Chondrocyte (in vitro differentiated cells): ENCODE data around the gene RPS2. TPM values are rescaled to one million over a fixed set of nuclear protein-coding genes. Genes with fewer than 3 reads are reported as not detected.

Source experiments
- DNase-seq: peaks from one replicate; pipeline ENCODE4 v3.0.0; 2021; ENCODE audit warnings: mixed read lengths, low spot score
- H3K27ac Mint-ChIP-seq: one replicate; pipeline ENCODE4 v1.8.0; 2021; ENCODE audit warnings: mild to moderate bottlenecking, moderate library complexity, mixed read lengths; ENCODE audit not compliant: unreplicated experiment
- H3K27me3 Mint-ChIP-seq: 2 replicates; pipeline ENCODE4 v1.8.0; 2021; ENCODE audit warnings: low read depth, mixed read lengths
- H3K36me3 Mint-ChIP-seq: 2 replicates; pipeline ENCODE4 v1.8.0; 2021; ENCODE audit warnings: low read depth, mixed read lengths
- H3K4me1 Mint-ChIP-seq: 2 replicates; pipeline ENCODE4 v1.8.0; 2021; ENCODE audit warnings: low read depth, mild to moderate bottlenecking, mixed read lengths
- H3K4me3 Mint-ChIP-seq: one replicate; pipeline ENCODE4 v1.8.0; 2021; ENCODE audit warnings: mild to moderate bottlenecking, moderate library complexity, mixed read lengths; ENCODE audit not compliant: unreplicated experiment
- H3K9me3 Mint-ChIP-seq: 2 replicates; pipeline ENCODE4 v1.8.0; 2021; ENCODE audit warnings: low read depth, mixed read lengths
- CTCF ChIP-seq: fragments of 200-600 bp; sonication (generic); IDR thresholded peaks from 2 replicates; pipeline ENCODE4 v1.5.0; 2021; ENCODE audit warnings: antibody characterized with exemption, mild to moderate bottlenecking, moderate library complexity
- total RNA-seq: library from RNA; stranded (reverse); gene quantifications from 3 replicates; pipeline ENCODE4 v1.2.1, GENCODE V29; 2021

The RPS2 gene
- total RNA-seq, 1 donor from 2014 or later, result 1,662 TPM

- Mint-ChIP-seq H3K27me3 (no peaks in the 10 kb centered on the region), H3K4me3 (no peak overlapping the region)
- no peak for TF ChIP-seq CTCF
Observed at GRCh38 chr16:1998360-1998835, 33.8 kb upstream of the RPS2 start.

GRCh38 chr16:1997494-1998359, 33.1 kb upstream of the RPS2 start:
- no peak overlapping the region for H3K4me3 Mint-ChIP-seq
- no peak for TF ChIP-seq CTCF
- no peaks in the 10 kb centered on the region for H3K9me3 Mint-ChIP-seq
- peaks cover 13% of the 10 kb centered on the region for H3K36me3 Mint-ChIP-seq
- H3K27me3 Mint-ChIP-seq, result no peaks in the 10 kb centered on the region
- peaks cover 2% of the 10 kb centered on the region for H3K4me1 Mint-ChIP-seq
- H3K27ac Mint-ChIP-seq, result no peak overlapping the region
- no peak for DNase-seq

More at GRCh38 chr16:1998360-1998835, 33.8 kb upstream of the RPS2 start:
- no peak for DNase-seq
- Mint-ChIP-seq H3K4me1 (peaks cover 2% of the 10 kb centered on the region), H3K36me3 (peaks cover 13% of the 10 kb centered on the region), H3K9me3 (no peaks in the 10 kb centered on the region), H3K27ac (no peak overlapping the region)

- no peak for TF ChIP-seq CTCF
- Mint-ChIP-seq H3K36me3 (peaks cover 7% of the 10 kb centered on the region), H3K4me3 (no peak overlapping the region), H3K27me3 (peaks cover 11% of the 10 kb centered on the region), H3K9me3 (no peaks in the 10 kb centered on the region), H3K27ac (peak overlapping the region; percentile 59), H3K4me1 (peaks cover 8% of the 10 kb centered on the region)
- DNase-seq, result no peak
Observed at GRCh38 chr16:1993731-1994131, 29.1 kb upstream of the RPS2 start.

GRCh38 chr16:1992704-1993317, 28.2 kb upstream of the RPS2 start:
- Mint-ChIP-seq H3K9me3 (no peaks in the 10 kb centered on the region), H3K36me3 (peaks cover 5% of the 10 kb centered on the region), H3K4me1 (peaks cover 5% of the 10 kb centered on the region), H3K27me3 (peaks cover 14% of the 10 kb centered on the region), H3K27ac (no peak overlapping the region), H3K4me3 (no peak overlapping the region)
- DNase-seq, result no peak
- no peak for TF ChIP-seq CTCF

GRCh38 chr16:1991948-1992703, 27.5 kb upstream of the RPS2 start:
- Mint-ChIP-seq H3K27ac (no peak overlapping the region), H3K4me1 (peaks cover 5% of the 10 kb centered on the region), H3K9me3 (no peaks in the 10 kb centered on the region), H3K36me3 (peaks cover 2% of the 10 kb centered on the region), H3K4me3 (peak overlapping the region; percentile 36), H3K27me3 (peaks cover 14% of the 10 kb centered on the region)
- no peak for DNase-seq
- no peak for TF ChIP-seq CTCF
